Neural cell (in vitro differentiated cells): ENCODE measurements around the gene COL4A1. TPM values are rescaled to one million over a fixed set of nuclear protein-coding genes. Genes with fewer than 3 reads are reported as not detected.

Source experiments
- H2AFZ ChIP-seq: fragments of 200-600, 300-800 bp; sonication (generic), shearing (Covaris generic); 2 replicates; pipeline ENCODE4 v1.6.0; 2014; ENCODE audit warnings: low read depth, mild to moderate bottlenecking, antibody characterized with exemption, low read length, moderate library complexity
- H3F3A ChIP-seq: fragments of 200-600 bp; shearing (Covaris generic); 2 replicates; pipeline ENCODE4 v1.6.1; 2016; ENCODE audit warnings: mild to moderate bottlenecking, moderate library complexity, mixed read lengths, antibody characterized with exemption, low read length; ENCODE audit not compliant: insufficient read depth, poor library complexity, severe bottlenecking
- H3K27ac ChIP-seq: fragments of 200-600, 300-800 bp; sonication (generic), shearing (Covaris generic); 2 replicates; pipeline ENCODE4 v1.5.1; 2014; ENCODE audit warnings: mild to moderate bottlenecking, low read length, moderate library complexity
- H3K27me3 ChIP-seq: fragments of 300-800, 200-600 bp; sonication (generic), shearing (Covaris generic); 2 replicates; pipeline ENCODE4 v1.6.0; 2014; ENCODE audit warnings: mild to moderate bottlenecking, low read depth, low read length, moderate library complexity; ENCODE audit not compliant: insufficient read depth
- H3K36me3 ChIP-seq: fragments of 300-800, 200-600 bp; sonication (generic), shearing (Covaris generic); 2 replicates; pipeline ENCODE4 v1.5.1; 2014; ENCODE audit warnings: mild to moderate bottlenecking, antibody characterized with exemption, low read length, moderate library complexity; ENCODE audit not compliant: insufficient read depth
- H3K4me2 ChIP-seq: fragments of 300-800, 200-600 bp; sonication (generic), shearing (Covaris generic); 2 replicates; pipeline ENCODE4 v1.6.0; 2014; ENCODE audit warnings: mild to moderate bottlenecking, low read length
- H3K4me3 ChIP-seq: fragments of 300-800, 200-600 bp; sonication (generic), shearing (Covaris generic); 2 replicates; pipeline ENCODE4 v1.5.1; 2014; ENCODE audit warnings: mild to moderate bottlenecking, low read length, moderate library complexity
- H3K79me2 ChIP-seq: fragments of 200-600 bp; shearing (Covaris generic); replicated peaks from 2 replicates; pipeline ENCODE4 v1.6.0; 2014; ENCODE audit warnings: mild to moderate bottlenecking, low read length, moderate library complexity; ENCODE audit not compliant: insufficient read depth
- H3K9ac ChIP-seq: fragments of 300-800, 200-600 bp; sonication (generic), shearing (Covaris generic); 2 replicates; pipeline ENCODE4 v1.6.1; 2016; ENCODE audit warnings: mild to moderate bottlenecking, low read length, mixed read lengths
- H3K9me2 ChIP-seq: fragments of 200-600 bp; shearing (Covaris generic); 2 replicates; pipeline ENCODE4 v1.6.1; 2016; ENCODE audit warnings: mild to moderate bottlenecking, low read length, mixed read lengths; ENCODE audit not compliant: insufficient read depth
- H3K9me3 ChIP-seq: fragments of 200-600, 300-800 bp; sonication (generic), shearing (Covaris generic); 2 replicates; pipeline ENCODE4 v1.6.1; 2016; ENCODE audit warnings: mild to moderate bottlenecking, mixed run types, low read length, moderate library complexity, mixed read lengths
- H4K20me1 ChIP-seq: fragments of 200-600 bp; shearing (Covaris generic); 2 replicates; pipeline ENCODE4 v1.6.1; 2016; ENCODE audit warnings: mild to moderate bottlenecking, mixed run types; ENCODE audit not compliant: insufficient read depth
- EP300 ChIP-seq: fragments of 450-650 bp; conservative IDR thresholded peaks from 2 replicates; pipeline ENCODE4 v1.6.1; 2014; ENCODE audit warnings: antibody characterized with exemption, mild to moderate bottlenecking, moderate library complexity; ENCODE audit not compliant: poor library complexity, severe bottlenecking
- EZH2 ChIP-seq: fragments of 200-600, 300-800 bp; shearing (Covaris generic), sonication (generic); IDR thresholded peaks from 2 replicates; pipeline ENCODE4 v1.6.1; 2014; ENCODE audit warnings: antibody characterized with exemption, low read length, borderline replicate concordance, mild to moderate bottlenecking; ENCODE audit not compliant: insufficient read depth, poor library complexity, severe bottlenecking
- MXI1 ChIP-seq: fragments of 450-650 bp; conservative IDR thresholded peaks from 2 replicates; pipeline ENCODE4 v1.6.1; 2014; ENCODE audit warnings: antibody characterized with exemption, mild to moderate bottlenecking; ENCODE audit not compliant: poor library complexity, severe bottlenecking
- POLR2AphosphoS5 ChIP-seq: IDR thresholded peaks from 2 replicates; pipeline ENCODE4 v1.6.1; 2012
- RAD21 ChIP-seq: fragments of 450-650 bp; conservative IDR thresholded peaks from 2 replicates; pipeline ENCODE4 v1.6.1; 2014; ENCODE audit warnings: antibody characterized with exemption, mild to moderate bottlenecking, moderate library complexity
- SMC3 ChIP-seq: fragments of 450-650 bp; conservative IDR thresholded peaks from 2 replicates; pipeline ENCODE4 v1.6.1; 2014; ENCODE audit warnings: antibody characterized with exemption, mild to moderate bottlenecking, moderate library complexity; ENCODE audit not compliant: poor library complexity
- TAF1 ChIP-seq: IDR thresholded peaks from 2 replicates; pipeline ENCODE4 v1.6.1; 2012; ENCODE audit warnings: low read depth
- polyA plus RNA-seq: library from polyadenylated mRNA; depleted of rRNA; stranded (reverse); fragments of >200 nt; gene quantifications from 2 replicates; pipeline ENCODE4 v1.2.3, GENCODE V29; 2014
- TF ChIP-seq, protein P1 (sequence below): fragments of 450-650 bp; IDR thresholded peaks from 2 replicates; pipeline ENCODE4 v1.5.1; 2014; ENCODE audit warnings: antibody characterized with exemption, mild to moderate bottlenecking, moderate library complexity; ENCODE audit not compliant: poor library complexity, severe bottlenecking
- TF ChIP-seq, protein P2 (sequence below): IDR thresholded peaks from 2 replicates; pipeline ENCODE4 v1.6.1; 2012; ENCODE audit warnings: borderline replicate concordance

COL4A1 gene
- polyA plus RNA-seq, 1 donor from 2014 or later = 13.1 TPM

DNA sequence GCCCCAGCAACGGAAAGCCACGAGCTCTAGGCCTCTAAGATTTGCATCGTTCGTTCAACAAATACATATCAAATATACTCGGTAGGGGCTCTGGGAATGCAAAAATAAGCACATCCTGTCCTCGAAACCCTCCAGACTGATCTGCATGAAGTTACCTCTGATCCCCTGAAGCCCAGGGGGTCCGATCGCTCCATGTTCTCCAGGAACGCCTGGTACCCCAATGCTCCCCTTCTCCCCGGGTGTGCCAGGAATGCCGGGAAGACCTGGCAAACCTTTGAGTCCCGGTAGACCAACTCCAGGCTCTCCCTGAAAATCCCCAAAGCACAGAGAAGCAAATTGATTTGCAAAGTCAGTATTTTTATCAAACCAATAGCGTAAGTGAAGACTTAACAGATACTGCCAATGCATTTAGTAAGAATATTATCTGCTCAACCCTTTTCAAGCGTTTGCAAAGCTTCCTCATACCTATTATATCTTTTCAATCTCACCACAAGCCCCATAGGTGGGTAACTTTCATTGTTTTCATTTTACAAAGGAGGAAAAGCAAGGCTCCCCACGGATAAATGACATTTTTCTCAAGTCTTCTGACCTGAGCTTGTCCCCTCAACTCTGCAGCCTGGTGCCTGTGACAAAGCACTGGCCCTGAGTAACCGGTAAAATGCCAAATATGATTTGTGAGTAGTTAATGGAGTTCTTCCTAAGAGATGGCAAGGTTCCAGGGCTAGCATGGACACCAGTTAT is 127.7 kb downstream of the COL4A1 start:
- Histone ChIP-seq H3K79me2 (no peaks in the 10 kb centered on the region), H3K9me2 (no peaks in the 10 kb centered on the region), H3K27me3 (no peaks in the 10 kb centered on the region), H3K4me3 (no peak overlapping the region), H3K9me3 (no peaks in the 10 kb centered on the region), H3K27ac (no peak overlapping the region), H3F3A (no peaks in the 10 kb centered on the region), H4K20me1 (no peaks in the 10 kb centered on the region), H3K36me3 (no peaks in the 10 kb centered on the region), H3K9ac (no peak overlapping the region), H3K4me2 (no peak overlapping the region), H2AFZ (no peak overlapping the region)
- no peak for TF ChIP-seq POLR2AphosphoS5
- TF ChIP-seq MXI1 = no peak
- no peak for TF ChIP-seq EZH2
- TF ChIP-seq TAF1 = no peak
- TF ChIP-seq, protein P1, sequence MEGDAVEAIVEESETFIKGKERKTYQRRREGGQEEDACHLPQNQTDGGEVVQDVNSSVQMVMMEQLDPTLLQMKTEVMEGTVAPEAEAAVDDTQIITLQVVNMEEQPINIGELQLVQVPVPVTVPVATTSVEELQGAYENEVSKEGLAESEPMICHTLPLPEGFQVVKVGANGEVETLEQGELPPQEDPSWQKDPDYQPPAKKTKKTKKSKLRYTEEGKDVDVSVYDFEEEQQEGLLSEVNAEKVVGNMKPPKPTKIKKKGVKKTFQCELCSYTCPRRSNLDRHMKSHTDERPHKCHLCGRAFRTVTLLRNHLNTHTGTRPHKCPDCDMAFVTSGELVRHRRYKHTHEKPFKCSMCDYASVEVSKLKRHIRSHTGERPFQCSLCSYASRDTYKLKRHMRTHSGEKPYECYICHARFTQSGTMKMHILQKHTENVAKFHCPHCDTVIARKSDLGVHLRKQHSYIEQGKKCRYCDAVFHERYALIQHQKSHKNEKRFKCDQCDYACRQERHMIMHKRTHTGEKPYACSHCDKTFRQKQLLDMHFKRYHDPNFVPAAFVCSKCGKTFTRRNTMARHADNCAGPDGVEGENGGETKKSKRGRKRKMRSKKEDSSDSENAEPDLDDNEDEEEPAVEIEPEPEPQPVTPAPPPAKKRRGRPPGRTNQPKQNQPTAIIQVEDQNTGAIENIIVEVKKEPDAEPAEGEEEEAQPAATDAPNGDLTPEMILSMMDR = no peak
- no peak for TF ChIP-seq RAD21
- no peak for TF ChIP-seq SMC3
- TF ChIP-seq, protein P2, sequence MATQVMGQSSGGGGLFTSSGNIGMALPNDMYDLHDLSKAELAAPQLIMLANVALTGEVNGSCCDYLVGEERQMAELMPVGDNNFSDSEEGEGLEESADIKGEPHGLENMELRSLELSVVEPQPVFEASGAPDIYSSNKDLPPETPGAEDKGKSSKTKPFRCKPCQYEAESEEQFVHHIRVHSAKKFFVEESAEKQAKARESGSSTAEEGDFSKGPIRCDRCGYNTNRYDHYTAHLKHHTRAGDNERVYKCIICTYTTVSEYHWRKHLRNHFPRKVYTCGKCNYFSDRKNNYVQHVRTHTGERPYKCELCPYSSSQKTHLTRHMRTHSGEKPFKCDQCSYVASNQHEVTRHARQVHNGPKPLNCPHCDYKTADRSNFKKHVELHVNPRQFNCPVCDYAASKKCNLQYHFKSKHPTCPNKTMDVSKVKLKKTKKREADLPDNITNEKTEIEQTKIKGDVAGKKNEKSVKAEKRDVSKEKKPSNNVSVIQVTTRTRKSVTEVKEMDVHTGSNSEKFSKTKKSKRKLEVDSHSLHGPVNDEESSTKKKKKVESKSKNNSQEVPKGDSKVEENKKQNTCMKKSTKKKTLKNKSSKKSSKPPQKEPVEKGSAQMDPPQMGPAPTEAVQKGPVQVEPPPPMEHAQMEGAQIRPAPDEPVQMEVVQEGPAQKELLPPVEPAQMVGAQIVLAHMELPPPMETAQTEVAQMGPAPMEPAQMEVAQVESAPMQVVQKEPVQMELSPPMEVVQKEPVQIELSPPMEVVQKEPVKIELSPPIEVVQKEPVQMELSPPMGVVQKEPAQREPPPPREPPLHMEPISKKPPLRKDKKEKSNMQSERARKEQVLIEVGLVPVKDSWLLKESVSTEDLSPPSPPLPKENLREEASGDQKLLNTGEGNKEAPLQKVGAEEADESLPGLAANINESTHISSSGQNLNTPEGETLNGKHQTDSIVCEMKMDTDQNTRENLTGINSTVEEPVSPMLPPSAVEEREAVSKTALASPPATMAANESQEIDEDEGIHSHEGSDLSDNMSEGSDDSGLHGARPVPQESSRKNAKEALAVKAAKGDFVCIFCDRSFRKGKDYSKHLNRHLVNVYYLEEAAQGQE = no peak
- TF ChIP-seq EP300 = no peak

DNA sequence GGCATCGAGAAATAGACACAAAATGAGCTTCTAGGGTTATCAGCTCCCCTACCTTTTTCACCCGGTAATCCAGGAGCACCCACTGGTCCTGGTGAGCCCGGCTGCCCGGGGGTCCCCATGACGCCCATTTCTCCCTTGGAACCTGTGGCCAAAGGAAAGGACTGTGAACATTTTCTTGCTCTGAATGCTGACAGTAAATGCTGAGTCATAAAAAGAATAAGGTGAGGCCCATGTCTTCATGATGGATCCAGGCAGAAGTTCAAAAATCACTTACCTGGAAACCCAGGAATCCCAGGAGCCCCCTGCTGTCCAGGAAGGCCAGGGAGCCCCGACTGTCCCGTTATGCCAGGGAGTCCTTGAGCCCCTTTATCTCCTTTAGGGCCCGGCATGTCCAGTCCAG is 129.2 kb downstream of the COL4A1 start:
- Histone ChIP-seq H3K9me3 (peaks cover 5% of the 10 kb centered on the region), H3K4me3 (no peak overlapping the region), H3K79me2 (no peaks in the 10 kb centered on the region), H2AFZ (no peak overlapping the region), H3K36me3 (peaks cover 13% of the 10 kb centered on the region), H3K9ac (no peak overlapping the region), H3K9me2 (no peaks in the 10 kb centered on the region), H3K27ac (no peak overlapping the region), H4K20me1 (no peaks in the 10 kb centered on the region), H3K4me2 (no peak overlapping the region), H3F3A (no peaks in the 10 kb centered on the region), H3K27me3 (no peaks in the 10 kb centered on the region)
- TF ChIP-seq RAD21 (no peak), TAF1 (no peak), EP300 (no peak), SMC3 (no peak), MXI1 (no peak), POLR2AphosphoS5 (no peak), EZH2 (no peak)
- TF ChIP-seq, protein P2 = no peak
- TF ChIP-seq, protein P1 = no peak
